K562 (cell line): Measurements from ENCODE around the gene ELP5. TPM values are rescaled to one million over a fixed set of nuclear protein-coding genes. Genes with fewer than 3 reads are reported as not detected.

Experiments used
- ATAC-seq: fragments of 200-7000 bp; cut with Tn5 transposase; 3 replicates; pipeline ENCODE4 v1.9.1; 2020; ENCODE audit warnings: moderate library complexity
- BruUV-seq: library from RNA; stranded (reverse); fragments of 400-500 nt; replicated peaks from 2 replicates; lab custom pipeline; 2021; lab: Mats Ljungman, UMichigan
- CTCF ChIA-PET: fragments of 300-600 bp; formaldehyde crosslinking; extraction: SDS; loops from one replicate; lab custom pipeline; 2021; ENCODE audit warnings: low intra/inter-chr PET ratio; lab: Yijun Ruan, JAX
- POLR2A ChIA-PET: fragments of 300-600, 350-650 bp; sonication (Branson Sonifier 250); formaldehyde crosslinking; extraction: SDS; loops from one replicate; lab custom pipeline; 2021; ENCODE audit warnings: antibody characterized with exemption, inconsistent platforms; lab: Yijun Ruan, JAX
- DNase-seq, 4 experiments: peaks; one replicate each; pipeline versions ENCODE4 v3.0.0 to v3.0.0-alpha.2; 2011 to 2018; ENCODE audit warnings: low spot score in 3 of 4, mixed read lengths in 3 of 4; ENCODE audit errors: extremely low read depth in 1 of 4
- FAIRE-seq: peaks from 2 replicates; lab custom pipeline; 2011; peaks lifted over from hg19 to GRCh38; lab: Jason Lieb, UNC
- H2AFZ ChIP-seq: 2 replicates; pipeline ENCODE4 v1.6.0; 2011; ENCODE audit warnings: low read depth, low read length, control low read depth, inconsistent platforms
- H3K27ac ChIP-seq: fragments of 200-600 bp; 3 replicates; pipeline ENCODE4 v1.8.0; 2011; ENCODE audit warnings: low read depth, mild to moderate bottlenecking, control low read depth, inconsistent platforms, low read length, moderate library complexity, mixed read lengths; ENCODE audit errors: extremely low read depth
- H3K27me3 ChIP-seq, 2 experiments: fragments of 300-600 bp in 1 of 2; 2 replicates in 1 of 2; 3 replicates in 1 of 2; pipeline versions ENCODE4 v1.6.0 to v1.8.0; 2011; ENCODE audit warnings: inconsistent platforms in 2 of 2, low read length in 2 of 2, mild to moderate bottlenecking in 1 of 2, mixed read lengths in 1 of 2, moderate library complexity in 1 of 2; ENCODE audit not compliant: control insufficient read depth in 2 of 2, insufficient read depth in 2 of 2
- H3K36me3 ChIP-seq: fragments of 300-600 bp; 3 replicates; pipeline ENCODE4 v1.8.0; 2011; ENCODE audit warnings: mild to moderate bottlenecking, low read length, inconsistent platforms; ENCODE audit not compliant: control insufficient read depth, insufficient read depth
- H3K4me1 ChIP-seq, 2 experiments: fragments of 200-600 bp in 1 of 2; replicated peaks in 1 of 2; 2 replicates in 1 of 2; 3 replicates in 1 of 2; pipeline versions ENCODE4 v1.5.1 to v1.8.0; 2011; ENCODE audit warnings: inconsistent platforms in 2 of 2, low read length in 2 of 2, mild to moderate bottlenecking in 1 of 2, mixed read lengths in 1 of 2, moderate library complexity in 1 of 2; ENCODE audit not compliant: control insufficient read depth in 2 of 2, insufficient read depth in 2 of 2
- H3K4me2 ChIP-seq: 2 replicates; pipeline ENCODE4 v1.6.1; 2011; ENCODE audit warnings: low read length, control low read depth, inconsistent platforms, mixed read lengths; ENCODE audit not compliant: insufficient read depth
- H3K4me3 ChIP-seq: fragments of 200-600 bp; sonication (generic), shearing (Covaris generic); 2 replicates; pipeline ENCODE4 v1.5.1; 2016; ENCODE audit warnings: control low read depth, inconsistent platforms
- H3K79me2 ChIP-seq: fragments of 200-600 bp; 3 replicates; pipeline ENCODE4 v1.8.0; 2011; ENCODE audit warnings: low read length, inconsistent platforms; ENCODE audit not compliant: control insufficient read depth, insufficient read depth
- H3K9ac ChIP-seq, 2 experiments: 2 replicates each; pipeline versions ENCODE4 v1.6.0 to v1.6.1; 2011; ENCODE audit warnings: low read depth in 2 of 2, low read length in 2 of 2, control low read depth in 1 of 2, inconsistent platforms in 1 of 2, mild to moderate bottlenecking in 1 of 2, mixed read lengths in 1 of 2; ENCODE audit not compliant: insufficient read depth in 1 of 2
- H3K9me1 ChIP-seq: one replicate; pipeline ENCODE4 v1.6.0; 2011; ENCODE audit warnings: inconsistent platforms, mild to moderate bottlenecking, low read length, moderate library complexity; ENCODE audit not compliant: control insufficient read depth, insufficient read depth
- H3K9me3 ChIP-seq: replicated peaks from 2 replicates; pipeline ENCODE4 v1.5.1; 2011; ENCODE audit warnings: low read depth, low read length, inconsistent platforms; ENCODE audit not compliant: control insufficient read depth, insufficient read depth
- H4K20me1 ChIP-seq: replicated peaks from 2 replicates; pipeline ENCODE4 v1.6.1; 2011; ENCODE audit warnings: low read length, inconsistent platforms, mixed read lengths; ENCODE audit not compliant: control insufficient read depth, insufficient read depth
- FOXA1 ChIP-seq: fragments of 450-650 bp; IDR thresholded peaks from 2 replicates; pipeline ENCODE4 v1.6.1; 2016; ENCODE audit warnings: mild to moderate bottlenecking, borderline replicate concordance
- FOXJ3 ChIP-seq: sonication (generic); formaldehyde crosslinking; IDR thresholded peaks from 2 replicates; pipeline ENCODE4 v1.4.0; 2020; ENCODE audit warnings: mild to moderate bottlenecking, missing genetic modification reagents
- FOXM1 ChIP-seq, 2 experiments: fragments of 450-650 bp in 1 of 2; sonication (generic) in 1 of 2; formaldehyde crosslinking in 1 of 2; IDR thresholded peaks; 2 replicates each; pipeline versions ENCODE4 v1.6.1 to v1.9.0; 2017 to 2022; ENCODE audit warnings: low read depth in 2 of 2, mild to moderate bottlenecking in 2 of 2, missing genetic modification reagents in 1 of 2, moderate library complexity in 1 of 2
- GTF2E2 ChIP-seq: fragments of 200-800 bp; sonication (Bioruptor generic); IDR thresholded peaks from 2 replicates; pipeline ENCODE4 v1.6.1; 2016; ENCODE audit warnings: missing genetic modification characterization, missing compliant biosample characterization
- KHSRP ChIP-seq: fragments of 450-650 bp; IDR thresholded peaks from 2 replicates; pipeline ENCODE4 v1.6.1; 2017
- KLF13 ChIP-seq: fragments of 450-650 bp; IDR thresholded peaks from 2 replicates; pipeline ENCODE4 v1.6.1; 2016; ENCODE audit warnings: missing genetic modification characterization, low read depth, mild to moderate bottlenecking, missing compliant biosample characterization, moderate library complexity, borderline replicate concordance
- MEF2D ChIP-seq: conservative IDR thresholded peaks from 2 replicates; pipeline ENCODE4 v1.6.1; 2016; ENCODE audit warnings: low read depth, missing genetic modification characterization, missing compliant biosample characterization
- MTA2 ChIP-seq: fragments of 450-650 bp; IDR thresholded peaks from 2 replicates; pipeline ENCODE4 v1.6.1; 2016; ENCODE audit warnings: low read depth
- NR4A1 ChIP-seq, 2 experiments: fragments of 250-450 bp in 1 of 2; fragments of 450-650 bp in 1 of 2; sonication (Bioruptor Pico) in 1 of 2; IDR thresholded peaks; 2 replicates each; pipeline versions ENCODE4 v1.4.0 to v1.6.1; 2016 to 2020; ENCODE audit warnings: mild to moderate bottlenecking in 2 of 2, missing compliant biosample characterization in 1 of 2, missing genetic modification characterization in 1 of 2, moderate library complexity in 1 of 2
- POLR2AphosphoS2 ChIP-seq: IDR thresholded peaks from 2 replicates; pipeline ENCODE4 v1.6.1; 2012; ENCODE audit warnings: low read length, improper control_type of control experiment
- SMAD3 ChIP-seq: fragments of 450-650 bp; formaldehyde crosslinking; conservative IDR thresholded peaks from 2 replicates; pipeline ENCODE4 v1.4.0; 2020; ENCODE audit warnings: mild to moderate bottlenecking
- SRSF9 ChIP-seq: fragments of 200-400 bp; formaldehyde crosslinking; IDR thresholded peaks from 2 replicates; pipeline ENCODE4 v1.6.1; 2017; ENCODE audit warnings: low read depth, low read length, borderline replicate concordance
- ZNF253 ChIP-seq: fragments of 250-450 bp; sonication (Bioruptor Pico); conservative IDR thresholded peaks from 2 replicates; pipeline ENCODE4 v1.6.1; 2021; ENCODE audit warnings: mild to moderate bottlenecking
- ZNF75A ChIP-seq: fragments of 450-650 bp; formaldehyde crosslinking; IDR thresholded peaks from 2 replicates; pipeline ENCODE4 v1.4.0; 2020; ENCODE audit warnings: mild to moderate bottlenecking
- WGBS: fragments of 100-300 bp; shearing (Covaris generic); methylation state at CpG from one replicate; pipeline ENCODE4 v1.1.6; 2016; ENCODE audit warnings: low coverage, mixed read lengths; ENCODE audit not compliant: insufficient coverage; ENCODE audit errors: missing lambda C conversion rate; 5-methylcytosine and 5-hydroxymethylcytosine counted together
- in situ Hi-C: fragments of 300-500 bp; cut with MboI; formaldehyde crosslinking; loops from 4 replicates; pipeline ENCODE4 v1.15.0; 2018; ENCODE audit warnings: inconsistent platforms, mixed read lengths
- intact Hi-C: fragments of 100-400 bp; cut with micrococcal nuclease; formaldehyde crosslinking; loops from 2 replicates; pipeline ENCODE4 v1.14.2; 2022
- polyA plus RNA-seq, 8 experiments: library from polyadenylated mRNA; depleted of rRNA in 4 of 8; stranded (reverse) in 5 of 8; unstranded in 3 of 8; fragments of >200 nt; fragmentation: Nextera tagmentation in 2 of 8; fragmentation: Illumina TruSeq in 1 of 8; extraction: Ambion mirVana in 2 of 8; extraction: Trizol in 1 of 8; gene quantifications; 2 replicates each; pipeline versions ENCODE4 v1.2.1 to v1.2.3, GENCODE V29; 2011 to 2014; ENCODE audit warnings: inconsistent platforms in 1 of 8, missing spikeins in 1 of 8
- total RNA-seq, 7 experiments: library from RNA; depleted of rRNA in 6 of 7; stranded (reverse); fragments of >200 nt in 6 of 7; fragmentation: Illumina TruSeq in 2 of 7; extraction: Trizol in 2 of 7; gene quantifications; 2 replicates each; pipeline versions ENCODE4 v1.2.1 to v1.2.3, GENCODE V29; 2011 to 2021; ENCODE audit warnings: low replicate concordance in 1 of 7
- TF ChIP-seq, protein P1 (sequence below): fragments of 200-800 bp; sonication (Bioruptor generic); IDR thresholded peaks from 2 replicates; pipeline ENCODE4 v1.6.1; 2017; ENCODE audit warnings: missing genetic modification characterization, missing compliant biosample characterization
- TF ChIP-seq, protein P2 (sequence below): sonication (generic); formaldehyde crosslinking; IDR thresholded peaks from 2 replicates; pipeline ENCODE4 v1.8.1; 2023; ENCODE audit warnings: mild to moderate bottlenecking, missing genetic modification reagents, moderate library complexity
- TF ChIP-seq, protein P3 (sequence below): fragments of 450-650 bp; IDR thresholded peaks from 2 replicates; pipeline ENCODE4 v1.6.1; 2016; ENCODE audit warnings: missing biosample characterization, missing genetic modification characterization

Gene ELP5
- total and polyA plus RNA-seq, 9 of the 15 experiments (the other 6 are each of a cell fraction or from before 2014, with no cell fraction given): 25.7 to 77.9 (median 52.9) TPM

DNA sequence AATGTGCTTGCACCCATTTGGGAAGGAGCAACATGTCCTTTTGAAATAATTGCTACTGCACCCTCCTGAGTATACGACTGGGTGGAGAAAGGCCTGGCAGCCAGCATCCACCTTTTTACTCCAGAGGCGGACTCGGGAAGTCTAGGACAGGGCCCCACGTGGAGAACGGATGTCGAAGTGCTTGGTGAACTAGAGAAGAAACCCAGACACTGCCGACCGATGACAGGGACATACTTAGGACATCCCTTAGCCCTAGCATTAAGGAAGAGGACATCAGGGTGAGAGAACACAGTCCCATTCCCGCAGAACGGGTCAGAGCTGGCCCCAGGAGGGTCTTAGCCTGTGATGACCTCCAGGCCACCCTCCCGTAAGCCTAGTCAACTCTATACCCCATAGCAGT, 38.7 kb downstream of the ELP5 start:
- H3K27ac ChIP-seq: no peak overlapping the region
- H4K20me1 ChIP-seq: no peaks in the 10 kb centered on the region
- DNase-seq (no peak), FAIRE-seq (no peak), ATAC-seq (no peak)
- ChIA-PET POLR2A (interaction anchor here (0.6 to 1.0 kb wide), 3 partner anchors 34 to 286 kb away, joined by 3 to 5 read pairs (median 3); no protein-coding TSS in a partner anchor), CTCF (no interaction called here)
- H2AFZ ChIP-seq: no peak overlapping the region
- H3K9ac ChIP-seq: no peak overlapping the region; a peak in 1 of 4 replicates
- TF ChIP-seq SMAD3 (CRISPR knock-in tag) (no peak), GTF2E2 (tag) (no peak), NR4A1 (CRISPR knock-in tag; IDR thresholded peaks at IDR 0.05) (no peak), NR4A1 (tag; IDR thresholded peaks at IDR 0.05) (no peak), FOXM1 (IDR thresholded peaks at IDR 0.05; ENCODE audit: low read depth) (no peak), FOXM1 (CRISPR knock-in tag; IDR thresholded peaks at IDR 0.05; ENCODE audit: low read depth) (no peak), FOXJ3 (CRISPR knock-in tag) (no peak), ZNF75A (CRISPR knock-in tag) (no peak), MTA2 (no peak), KHSRP (no peak), KLF13 (tag) (no peak), FOXA1 (no peak), MEF2D (tag) (no peak), ZNF253 (CRISPR knock-in tag) (no peak), POLR2AphosphoS2 (no peak), SRSF9 (no peak)
- TF ChIP-seq, protein P1, sequence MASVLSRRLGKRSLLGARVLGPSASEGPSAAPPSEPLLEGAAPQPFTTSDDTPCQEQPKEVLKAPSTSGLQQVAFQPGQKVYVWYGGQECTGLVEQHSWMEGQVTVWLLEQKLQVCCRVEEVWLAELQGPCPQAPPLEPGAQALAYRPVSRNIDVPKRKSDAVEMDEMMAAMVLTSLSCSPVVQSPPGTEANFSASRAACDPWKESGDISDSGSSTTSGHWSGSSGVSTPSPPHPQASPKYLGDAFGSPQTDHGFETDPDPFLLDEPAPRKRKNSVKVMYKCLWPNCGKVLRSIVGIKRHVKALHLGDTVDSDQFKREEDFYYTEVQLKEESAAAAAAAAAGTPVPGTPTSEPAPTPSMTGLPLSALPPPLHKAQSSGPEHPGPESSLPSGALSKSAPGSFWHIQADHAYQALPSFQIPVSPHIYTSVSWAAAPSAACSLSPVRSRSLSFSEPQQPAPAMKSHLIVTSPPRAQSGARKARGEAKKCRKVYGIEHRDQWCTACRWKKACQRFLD (CRISPR knock-in tag): no peak
- TF ChIP-seq, protein P2, sequence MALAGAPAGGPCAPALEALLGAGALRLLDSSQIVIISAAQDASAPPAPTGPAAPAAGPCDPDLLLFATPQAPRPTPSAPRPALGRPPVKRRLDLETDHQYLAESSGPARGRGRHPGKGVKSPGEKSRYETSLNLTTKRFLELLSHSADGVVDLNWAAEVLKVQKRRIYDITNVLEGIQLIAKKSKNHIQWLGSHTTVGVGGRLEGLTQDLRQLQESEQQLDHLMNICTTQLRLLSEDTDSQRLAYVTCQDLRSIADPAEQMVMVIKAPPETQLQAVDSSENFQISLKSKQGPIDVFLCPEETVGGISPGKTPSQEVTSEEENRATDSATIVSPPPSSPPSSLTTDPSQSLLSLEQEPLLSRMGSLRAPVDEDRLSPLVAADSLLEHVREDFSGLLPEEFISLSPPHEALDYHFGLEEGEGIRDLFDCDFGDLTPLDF (CRISPR knock-in tag): no peak
- TF ChIP-seq, protein P3, sequence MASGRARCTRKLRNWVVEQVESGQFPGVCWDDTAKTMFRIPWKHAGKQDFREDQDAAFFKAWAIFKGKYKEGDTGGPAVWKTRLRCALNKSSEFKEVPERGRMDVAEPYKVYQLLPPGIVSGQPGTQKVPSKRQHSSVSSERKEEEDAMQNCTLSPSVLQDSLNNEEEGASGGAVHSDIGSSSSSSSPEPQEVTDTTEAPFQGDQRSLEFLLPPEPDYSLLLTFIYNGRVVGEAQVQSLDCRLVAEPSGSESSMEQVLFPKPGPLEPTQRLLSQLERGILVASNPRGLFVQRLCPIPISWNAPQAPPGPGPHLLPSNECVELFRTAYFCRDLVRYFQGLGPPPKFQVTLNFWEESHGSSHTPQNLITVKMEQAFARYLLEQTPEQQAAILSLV: no peak
- WGBS: 27% methylated on average over 10 of the region's 11 CpGs
- no peaks in the 10 kb centered on the region for H3K9me1 ChIP-seq
- no peak overlapping the region for H3K4me3 ChIP-seq
- no peaks in the 10 kb centered on the region for H3K36me3 ChIP-seq
- H3K9me3 ChIP-seq: no peaks in the 10 kb centered on the region
- H3K27me3 ChIP-seq: no peaks in the 10 kb centered on the region
- H3K4me1 ChIP-seq: peaks cover 11 to 43% of the 10 kb centered on the region in 2 experiments
- in situ Hi-C loops: no loop called here
- intact Hi-C loops: no loop called here
- no peaks in the 10 kb centered on the region for H3K79me2 ChIP-seq
- H3K4me2 ChIP-seq: no peak overlapping the region
- no TSS peak for BruUV-seq
